ENCODE data around the gene OR2L2.
"Not testable (repeated sequence)": the region's sequence is repeated elsewhere in the genome, so short reads cannot be mapped to it uniquely, and the experiment has no call there.

OR2L2 gene
- total RNA-seq: 0 to 0.07 reads per million in 2 donors

DNA sequence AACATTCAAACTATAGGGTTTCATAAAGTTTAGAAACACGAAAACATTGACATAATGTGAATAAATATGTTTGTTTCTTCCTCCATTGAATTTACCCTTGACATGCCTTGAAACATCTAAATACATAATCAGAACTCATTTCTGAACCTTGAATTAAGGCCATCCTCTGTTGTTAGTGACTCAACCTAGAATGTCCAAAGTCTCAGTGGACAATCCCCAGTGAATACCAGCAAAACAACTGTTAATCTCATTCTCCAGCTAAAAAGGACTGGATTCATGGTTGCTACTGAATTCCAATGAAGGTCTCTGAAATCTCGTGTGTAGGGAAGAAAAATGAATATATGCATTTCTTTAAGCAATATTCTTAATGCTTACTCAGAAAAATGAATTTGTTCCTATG, at the start of gene OR2L2:
OR2L2 (plus strand) TSS at position 301 of the 400 bp plus-strand sequence. CDS start 8,198 bp downstream, outside the sequence.
- DNase-seq: no peak

- no peak for DNase-seq
Measured at GRCh38 chr1:247992986-247993385, 36.9 kb upstream of the OR2L2 start.

GRCh38 chr1:247998811-247999210, 31.1 kb upstream of the OR2L2 start:
- no peak for DNase-seq

GRCh38 chr1:248000169-248000568, 29.7 kb upstream of the OR2L2 start:
- DNase-seq: no peak

- no peak for DNase-seq
Measured at GRCh38 chr1:248007778-248008177, 22.1 kb upstream of the OR2L2 start.

GRCh38 chr1:248009681-248010080, 20.2 kb upstream of the OR2L2 start:
- DNase-seq: no peak

GRCh38 chr1:248013229-248013710, 16.6 kb upstream of the OR2L2 start, which contains the start of gene OR2L5:
Gene OR2L5 (plus strand): TSS chr1:248013660. CDS start chr1:248021948, 8,288 bp downstream.
- DNase-seq: no peak

- no peak for DNase-seq
Measured at GRCh38 chr1:248015803-248016202, 14.1 kb upstream of the OR2L2 start.

DNA sequence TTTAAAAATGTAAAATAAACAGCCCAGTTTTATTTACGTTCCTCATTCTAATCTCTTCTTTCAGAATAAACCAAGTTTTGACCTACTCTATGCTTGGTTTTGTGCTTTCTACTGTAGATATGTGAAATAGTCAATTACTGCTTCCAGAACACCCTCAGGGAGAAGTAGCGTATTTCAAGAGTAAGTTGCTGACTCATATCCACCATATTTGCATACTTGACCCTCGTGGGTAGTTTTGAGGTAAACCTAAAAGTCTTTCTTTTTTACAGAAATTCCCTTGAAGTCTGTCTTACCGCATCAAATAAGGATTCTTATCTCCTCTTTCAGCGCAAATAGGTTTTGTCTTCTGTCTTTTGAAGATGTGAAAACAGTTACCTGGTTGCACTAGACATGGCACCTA, 15.3 kb downstream of the OR2L2 start:
- peak in 1 of 5 experiments; percentile 5 for DNase-seq

GRCh38 chr1:248046536-248046935, 16.7 kb downstream of the OR2L2 start, which contains the start of gene OR2L3:
Gene OR2L3 (plus strand): TSS chr1:248046836. CDS start chr1:248060682, 13,846 bp downstream.
- no peak for DNase-seq

DNA sequence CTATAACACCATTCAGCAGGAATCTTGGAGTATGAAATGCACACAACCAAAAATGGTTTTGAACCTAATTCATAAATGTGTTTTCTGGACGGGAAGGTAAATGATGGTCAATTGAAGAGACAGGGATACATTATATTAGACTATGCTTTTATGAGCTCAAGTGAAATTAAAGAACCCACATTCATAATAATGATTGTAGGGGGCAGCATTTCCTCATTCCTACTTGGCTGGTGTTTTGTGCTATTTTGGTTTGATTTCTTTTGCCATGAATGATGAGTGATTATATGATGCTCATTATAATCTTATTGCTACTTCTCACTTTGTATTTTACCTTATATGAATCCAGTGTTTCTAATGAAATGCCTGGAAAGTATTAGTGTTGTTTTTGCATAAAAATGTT, 17.1 kb downstream of the OR2L2 start:
- DNase-seq: no peak

- no peak for DNase-seq
Measured at GRCh38 chr1:248054671-248055070, 24.8 kb downstream of the OR2L2 start.

- DNase-seq: no peak
Measured at GRCh38 chr1:248055261-248055660, 25.4 kb downstream of the OR2L2 start.

DNA sequence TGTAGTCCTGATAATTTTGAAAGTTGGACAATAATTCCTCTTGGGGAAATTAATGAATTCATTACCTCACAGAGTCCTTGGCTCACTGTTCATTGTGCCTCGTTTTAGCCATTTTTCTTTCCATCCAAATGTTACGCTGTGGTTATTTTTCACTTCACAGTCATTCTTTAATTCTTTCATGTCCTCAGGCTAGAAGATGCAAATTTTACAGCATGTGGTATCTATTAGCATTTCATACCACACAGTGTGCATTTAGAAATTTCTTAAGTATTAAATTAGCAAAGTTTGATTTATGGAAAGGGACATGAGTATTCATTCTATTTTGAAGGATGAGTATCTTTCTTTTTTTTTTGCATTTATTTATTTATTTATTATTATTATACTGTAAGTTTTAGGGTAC, 35.2 kb downstream of the OR2L2 start:
- DNase-seq: no peak

DNA sequence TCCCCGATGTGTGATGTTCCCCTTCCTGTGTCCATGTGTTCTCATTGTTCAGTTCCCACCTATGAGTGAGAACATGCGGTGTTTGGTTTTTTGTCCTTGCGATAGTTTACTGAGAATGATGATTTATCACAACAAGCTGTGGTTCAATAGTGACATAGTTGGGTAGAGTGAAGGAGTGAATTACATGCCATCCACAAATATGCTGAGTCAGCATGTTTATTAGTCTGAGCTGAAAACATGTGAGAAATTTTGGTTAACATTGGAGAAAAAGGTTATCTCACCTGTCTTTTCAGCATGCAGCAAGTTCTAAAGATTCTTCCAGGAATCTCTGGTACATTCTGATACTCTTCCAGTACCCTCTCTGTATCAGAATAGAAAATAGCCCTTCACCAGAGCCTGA, 35.7 kb downstream of the OR2L2 start:
- no peak for DNase-seq

DNA sequence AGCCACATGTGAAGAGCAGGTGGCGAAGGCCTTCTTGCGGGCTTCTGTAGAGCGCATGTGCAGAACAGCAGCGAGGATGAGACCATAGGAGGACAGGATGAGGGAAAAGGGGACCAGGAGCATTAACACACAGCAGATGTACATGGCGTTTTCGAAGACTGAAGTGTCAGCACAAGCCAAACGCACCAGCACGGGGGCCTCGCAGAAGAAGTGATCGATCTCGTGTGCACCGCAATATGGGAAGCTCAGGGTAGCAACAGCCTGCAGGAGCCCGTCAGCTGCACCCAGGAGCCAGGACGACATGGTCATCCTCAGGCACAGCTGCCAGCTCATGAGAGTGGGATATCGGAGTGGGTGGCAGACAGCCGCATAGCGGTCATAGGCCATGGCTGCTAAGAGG, 54.0 kb downstream of the OR2L2 start:
- DNase-seq: not testable (repeated sequence)
